HEK293 (cell line): ENCODE results near the gene ELOVL3.
"Not testable (repeated sequence)": the region's sequence is repeated elsewhere in the genome, so short reads cannot be mapped to it uniquely, and the experiment has no call there.

Source experiments
- CTCF ChIA-PET: fragments of 350-600 bp; formaldehyde crosslinking; extraction: SDS; loops from one replicate; lab custom pipeline; 2021; ENCODE audit warnings: antibody characterized with exemption; lab: Yijun Ruan, JAX
- POLR2A ChIA-PET: fragments of 300-600 bp; formaldehyde crosslinking; extraction: SDS; loops from one replicate; lab custom pipeline; 2020; ENCODE audit warnings: antibody characterized with exemption, inconsistent platforms; lab: Yijun Ruan, JAX
- H3K27ac ChIP-seq: fragments of 200-500 bp; sonication (Bioruptor generic); 2 replicates; pipeline ENCODE4 v1.5.1; 2014; ENCODE audit warnings: low read depth, low read length, control low read depth, inconsistent platforms; ENCODE audit errors: extremely low read depth
- H3K36me3 ChIP-seq, 2 experiments: fragments of 200-500 bp in 1 of 2; sonication (Bioruptor generic) in 1 of 2; 1 replicate in 1 of 2; 2 replicates in 1 of 2; pipeline ENCODE4 v1.5.1; 2014 to 2017; ENCODE audit warnings: inconsistent platforms in 2 of 2, low read length in 2 of 2; ENCODE audit not compliant: control insufficient read depth in 2 of 2, insufficient read depth in 1 of 2
- H3K4me1 ChIP-seq: fragments of 200-500 bp; sonication (Bioruptor generic); 2 replicates; pipeline ENCODE4 v1.5.1; 2014; ENCODE audit warnings: mild to moderate bottlenecking, low read length, inconsistent platforms; ENCODE audit not compliant: control insufficient read depth, insufficient read depth
- H3K4me3 ChIP-seq: 2 replicates; pipeline ENCODE4 v1.5.1; 2011; ENCODE audit warnings: low read depth, mild to moderate bottlenecking, control low read depth, low read length, moderate library complexity
- H3K9me3 ChIP-seq: fragments of 200-500 bp; sonication (Bioruptor generic); 2 replicates; pipeline ENCODE4 v1.5.1; 2014; ENCODE audit warnings: low read depth, low read length, inconsistent platforms; ENCODE audit not compliant: control insufficient read depth, insufficient read depth
- AEBP2 ChIP-seq: fragments of 450-650 bp; formaldehyde crosslinking; IDR thresholded peaks from 2 replicates; pipeline ENCODE4 v1.5.1; 2016; ENCODE audit warnings: missing biosample characterization, missing genetic modification characterization, borderline replicate concordance
- PRDM4 ChIP-seq: fragments of 450-650 bp; formaldehyde crosslinking; IDR thresholded peaks from 2 replicates; pipeline ENCODE4 v1.5.1; 2017; ENCODE audit warnings: missing biosample characterization, missing genetic modification characterization
- SALL2 ChIP-seq: fragments of 450-650 bp; formaldehyde crosslinking; IDR thresholded peaks from 2 replicates; pipeline ENCODE4 v1.5.0; 2017; ENCODE audit warnings: missing biosample characterization, mild to moderate bottlenecking, missing genetic modification characterization, borderline replicate concordance
- SP7 ChIP-seq: fragments of 450-650 bp; formaldehyde crosslinking; IDR thresholded peaks from 2 replicates; pipeline ENCODE4 v1.5.1; 2016; ENCODE audit warnings: missing biosample characterization, missing genetic modification characterization
- ZNF140 ChIP-seq: fragments of 450-650 bp; formaldehyde crosslinking; IDR thresholded peaks from 2 replicates; pipeline ENCODE4 v1.5.1; 2016; ENCODE audit warnings: missing biosample characterization, missing genetic modification characterization
- ZNF148 ChIP-seq: fragments of 450-650 bp; formaldehyde crosslinking; IDR thresholded peaks from 2 replicates; pipeline ENCODE4 v1.5.0; 2017; ENCODE audit warnings: missing biosample characterization, missing genetic modification characterization, borderline replicate concordance
- ZNF169 ChIP-seq: fragments of 450-650 bp; formaldehyde crosslinking; IDR thresholded peaks from 2 replicates; pipeline ENCODE4 v1.5.1; 2016; ENCODE audit warnings: missing biosample characterization, missing genetic modification characterization
- ZNF175 ChIP-seq: fragments of 450-650 bp; formaldehyde crosslinking; IDR thresholded peaks from 2 replicates; pipeline ENCODE4 v1.5.1; 2016; ENCODE audit warnings: missing biosample characterization, missing genetic modification characterization
- ZNF19 ChIP-seq: fragments of 450-650 bp; formaldehyde crosslinking; IDR thresholded peaks from 2 replicates; pipeline ENCODE4; 2016; ENCODE audit warnings: missing biosample characterization, missing genetic modification characterization, low read depth
- ZNF274 ChIP-seq, 2 experiments: fragments of 200-500 bp in 1 of 2; fragments of 450-650 bp in 1 of 2; sonication (Bioruptor generic) in 1 of 2; formaldehyde crosslinking in 1 of 2; IDR thresholded peaks; 2 replicates each; pipeline versions ENCODE4 v1.5.1 to v1.6.1; 2014 to 2016; ENCODE audit warnings: borderline replicate concordance in 1 of 2, inconsistent platforms in 1 of 2, low read length in 1 of 2, missing biosample characterization in 1 of 2, missing genetic modification characterization in 1 of 2
- TF ChIP-seq, protein P1 (sequence below): fragments of 450-650 bp; formaldehyde crosslinking; IDR thresholded peaks from 2 replicates; pipeline ENCODE4 v1.5.1; 2017; ENCODE audit warnings: missing biosample characterization, missing genetic modification characterization
- TF ChIP-seq, protein P2 (sequence below): fragments of 450-650 bp; formaldehyde crosslinking; IDR thresholded peaks from 2 replicates; pipeline ENCODE4 v1.5.1; 2016; ENCODE audit warnings: missing biosample characterization, missing genetic modification characterization

ELOVL3 gene

DNA sequence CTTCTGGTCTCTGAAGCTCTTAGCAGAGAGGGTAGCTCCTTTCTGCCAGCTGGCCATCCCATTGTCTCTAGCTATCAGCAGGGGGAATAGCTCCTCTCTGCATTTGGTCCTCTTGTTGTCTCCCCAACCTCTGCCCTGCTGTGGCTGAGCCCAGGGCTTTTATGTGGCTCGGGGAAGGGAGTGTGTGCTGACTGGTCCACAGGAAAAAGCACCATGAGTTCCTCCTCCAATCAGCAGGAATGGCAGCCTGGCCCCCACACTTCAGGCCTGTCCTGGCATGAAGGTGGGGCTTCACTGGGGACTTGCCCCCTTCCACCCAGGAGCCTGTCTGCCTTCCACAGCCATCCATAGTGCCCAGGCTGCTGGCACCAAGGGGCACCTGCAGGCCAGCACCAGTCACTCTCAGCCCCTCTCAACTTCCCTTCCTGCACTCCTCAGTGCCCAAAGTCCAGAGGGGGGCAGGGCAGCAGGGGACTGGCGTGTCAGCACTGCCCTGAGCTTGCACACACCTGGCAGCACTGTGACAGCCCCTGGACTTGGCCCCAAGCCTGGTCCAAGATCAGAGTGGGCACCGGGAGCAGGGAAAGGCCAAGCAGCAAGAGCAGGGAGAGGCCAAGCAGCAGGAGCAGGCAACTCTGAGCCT, 37.7 kb upstream of the ELOVL3 start:
- POLR2A ChIA-PET, result no interaction called here

GRCh38 chr10:102188941-102189898, 36.9 kb upstream of the ELOVL3 start:
- H3K36me3 ChIP-seq, H3K27ac ChIP-seq, H3K9me3 ChIP-seq, H3K4me3 ChIP-seq, H3K4me1 ChIP-seq: not testable (repeated sequence)
- CTCF ChIA-PET, result interaction anchor here (0.6 to 2.8 kb wide), 4 partner anchors 18 to 163 kb away, joined by 3 to 8 read pairs (median 4); no protein-coding TSS in a partner anchor
- POLR2A ChIA-PET, result interaction anchor here (0.6 to 0.7 kb wide), 2 partner anchors 15 to 447 kb away, joined by 5 to 6 read pairs; no protein-coding TSS in a partner anchor

More for the DNA sequence above, 37.7 kb upstream of the ELOVL3 start:
- CTCF ChIA-PET, result interaction anchor here (1.1 to 2.8 kb wide), 2 partner anchors 41 to 163 kb away, joined by 4 to 8 read pairs; no protein-coding TSS in a partner anchor
- no peaks in the 10 kb centered on the region for H3K4me1 ChIP-seq
- no peak overlapping the region for H3K4me3 ChIP-seq
- H3K27ac ChIP-seq, result no peak overlapping the region
- H3K36me3 ChIP-seq, result no peaks in the 10 kb centered on the region
- TF ChIP-seq SP7 (tag by site-specific recombination) (no peak), ZNF169 (tag by site-specific recombination) (no peak), AEBP2 (no peak), ZNF148 (tag by site-specific recombination) (no peak), ZNF175 (no peak), ZNF274 (IDR thresholded peaks at IDR 0.05; ENCODE audit: low read length) (no peak), ZNF274 (tag by site-specific recombination; IDR thresholded peaks at IDR 0.05; ENCODE audit: borderline replicate concordance) (no peak), ZNF140 (no peak), ZNF19 (tag by site-specific recombination) (no peak), SALL2 (no peak), PRDM4 (tag by site-specific recombination) (no peak)
- TF ChIP-seq, protein P1, sequence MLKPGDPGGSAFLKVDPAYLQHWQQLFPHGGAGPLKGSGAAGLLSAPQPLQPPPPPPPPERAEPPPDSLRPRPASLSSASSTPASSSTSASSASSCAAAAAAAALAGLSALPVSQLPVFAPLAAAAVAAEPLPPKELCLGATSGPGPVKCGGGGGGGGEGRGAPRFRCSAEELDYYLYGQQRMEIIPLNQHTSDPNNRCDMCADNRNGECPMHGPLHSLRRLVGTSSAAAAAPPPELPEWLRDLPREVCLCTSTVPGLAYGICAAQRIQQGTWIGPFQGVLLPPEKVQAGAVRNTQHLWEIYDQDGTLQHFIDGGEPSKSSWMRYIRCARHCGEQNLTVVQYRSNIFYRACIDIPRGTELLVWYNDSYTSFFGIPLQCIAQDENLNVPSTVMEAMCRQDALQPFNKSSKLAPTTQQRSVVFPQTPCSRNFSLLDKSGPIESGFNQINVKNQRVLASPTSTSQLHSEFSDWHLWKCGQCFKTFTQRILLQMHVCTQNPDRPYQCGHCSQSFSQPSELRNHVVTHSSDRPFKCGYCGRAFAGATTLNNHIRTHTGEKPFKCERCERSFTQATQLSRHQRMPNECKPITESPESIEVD (tag by site-specific recombination), result no peak
- TF ChIP-seq, protein P2, sequence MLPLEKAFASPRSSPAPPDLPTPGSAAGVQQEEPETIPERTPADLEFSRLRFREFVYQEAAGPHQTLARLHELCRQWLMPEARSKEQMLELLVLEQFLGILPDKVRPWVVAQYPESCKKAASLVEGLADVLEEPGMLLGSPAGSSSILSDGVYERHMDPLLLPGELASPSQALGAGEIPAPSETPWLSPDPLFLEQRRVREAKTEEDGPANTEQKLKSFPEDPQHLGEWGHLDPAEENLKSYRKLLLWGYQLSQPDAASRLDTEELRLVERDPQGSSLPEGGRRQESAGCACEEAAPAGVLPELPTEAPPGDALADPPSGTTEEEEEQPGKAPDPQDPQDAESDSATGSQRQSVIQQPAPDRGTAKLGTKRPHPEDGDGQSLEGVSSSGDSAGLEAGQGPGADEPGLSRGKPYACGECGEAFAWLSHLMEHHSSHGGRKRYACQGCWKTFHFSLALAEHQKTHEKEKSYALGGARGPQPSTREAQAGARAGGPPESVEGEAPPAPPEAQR, result no peak
- no peaks in the 10 kb centered on the region for H3K9me3 ChIP-seq
